GM18526 (cell line): ENCODE results near the gene SCARB1.

Experiments used
- POLR2A ChIP-seq: IDR thresholded peaks from 3 replicates; pipeline ENCODE4 v1.6.1; 2011; ENCODE audit not compliant: insufficient read length; ENCODE audit errors: extremely low read depth

Gene SCARB1

GRCh38 chr12:124786061-124786964 lies 77.4 kb downstream of the SCARB1 start:
- no peak for TF ChIP-seq POLR2A

- TF ChIP-seq POLR2A = no peak
Measured at GRCh38 chr12:124784871-124785572, 78.6 kb downstream of the SCARB1 start.

GRCh38 chr12:124783087-124783486 lies 80.6 kb downstream of the SCARB1 start:
- TF ChIP-seq POLR2A = no peak

DNA sequence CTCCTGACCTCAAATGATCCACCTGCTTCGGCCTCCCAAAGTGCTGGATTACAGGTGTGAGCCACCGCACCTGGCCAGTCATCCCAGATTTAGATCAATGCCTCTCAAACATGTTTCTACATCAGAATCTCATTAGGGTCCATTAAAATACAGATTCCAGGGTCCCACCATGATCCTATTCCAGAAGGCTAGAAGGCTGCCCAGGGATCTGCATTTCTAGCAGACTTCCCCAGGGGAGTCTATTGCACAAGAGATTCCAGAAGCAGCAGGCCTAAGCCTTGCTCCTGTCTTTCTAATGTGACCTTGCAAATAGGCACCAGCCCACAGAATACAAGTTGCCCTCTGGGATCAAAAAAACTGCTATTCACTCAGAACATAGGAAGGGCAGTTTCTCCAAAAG lies 81.5 kb downstream of the SCARB1 start:
- no peak for TF ChIP-seq POLR2A

- no peak for TF ChIP-seq POLR2A
Measured at GRCh38 chr12:124780752-124781685, 82.6 kb downstream of the SCARB1 start.

DNA sequence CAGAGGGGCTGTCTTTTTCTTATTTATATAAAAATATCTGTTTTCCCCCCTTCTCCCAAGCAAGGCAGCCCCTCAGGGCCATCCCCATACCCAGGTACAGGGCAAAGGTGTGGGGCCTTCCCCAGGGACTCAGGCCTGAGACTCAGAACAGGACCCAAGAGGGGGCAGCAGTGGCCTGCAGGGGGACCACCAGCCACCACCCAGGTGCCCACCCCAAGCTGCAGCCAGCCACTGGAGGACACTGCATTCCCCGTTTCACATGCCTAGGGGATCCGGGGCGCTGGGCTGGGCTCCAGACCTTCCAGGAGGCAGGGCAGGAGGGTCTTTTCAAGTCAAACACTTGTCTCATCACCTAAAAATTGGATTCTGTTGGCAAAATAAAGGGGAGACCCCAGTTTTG lies 83.3 kb downstream of the SCARB1 start:
- no peak for TF ChIP-seq POLR2A

- no peak for TF ChIP-seq POLR2A
Measured at GRCh38 chr12:124779161-124780141, 84.2 kb downstream of the SCARB1 start.

- no peak for TF ChIP-seq POLR2A
Measured at GRCh38 chr12:124778411-124778810, 85.3 kb downstream of the SCARB1 start.

- TF ChIP-seq POLR2A = no peak
Measured at GRCh38 chr12:124777399-124778372, 86.0 kb downstream of the SCARB1 start.

DNA sequence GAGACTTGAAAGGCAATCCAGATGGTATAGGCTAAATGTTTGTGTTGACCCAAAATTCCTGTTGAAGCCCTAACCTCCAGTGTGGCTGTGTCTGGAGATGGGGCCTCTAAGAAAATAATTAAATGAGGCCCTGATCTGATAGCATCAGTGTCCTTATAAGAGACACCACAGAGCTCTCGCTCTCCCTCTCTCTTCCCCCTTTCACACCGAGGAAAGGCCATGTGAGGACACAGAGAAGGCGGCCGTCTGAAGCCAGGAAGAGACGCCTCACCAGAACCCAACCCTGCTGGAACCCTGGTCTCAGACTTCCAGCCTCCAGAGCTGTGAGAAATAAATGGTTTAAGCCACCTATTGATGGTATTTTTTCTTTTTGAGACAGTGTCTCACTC lies 87.5 kb downstream of the SCARB1 start:
- TF ChIP-seq POLR2A = no peak

- peak; percentile 24 for TF ChIP-seq POLR2A
Measured at GRCh38 chr12:124774462-124775167, 89.0 kb downstream of the SCARB1 start.

DNA sequence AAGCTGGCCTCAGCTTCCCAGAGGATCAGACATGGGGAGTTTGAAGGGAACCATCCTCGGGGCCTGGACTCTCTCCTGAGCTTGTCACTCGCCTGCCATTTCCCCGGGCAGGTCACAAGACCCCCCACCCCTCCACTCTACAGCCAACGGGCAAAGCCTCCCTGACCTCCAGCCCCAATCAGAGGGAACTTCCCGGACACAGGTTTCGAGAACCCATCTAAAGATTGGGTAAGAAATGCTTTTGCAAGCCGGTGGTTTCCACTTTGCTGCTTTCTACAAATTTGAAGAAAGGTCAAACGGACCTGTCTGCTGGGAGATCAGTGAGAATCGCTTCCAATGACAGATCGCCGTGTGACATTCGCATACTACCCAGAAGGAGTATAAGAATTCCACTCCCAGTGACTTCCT lies 89.6 kb downstream of the SCARB1 start:
- no peak for TF ChIP-seq POLR2A

- no peak for TF ChIP-seq POLR2A
Measured at GRCh38 chr12:124772289-124773170, 91.1 kb downstream of the SCARB1 start.
